Endothelial cell (in vitro differentiated cells): Measurements from ENCODE around the gene HNRNPUL1. TPM values are rescaled to one million over a fixed set of nuclear protein-coding genes. Genes with fewer than 3 reads are reported as not detected.

Experiments
- DNase-seq: peaks from one replicate; pipeline ENCODE4 v3.0.0; 2021; ENCODE audit warnings: low spot score
- H3K27ac Mint-ChIP-seq: one replicate; pipeline ENCODE4 v1.8.0; 2021; ENCODE audit warnings: mixed read lengths, inconsistent platforms; ENCODE audit not compliant: unreplicated experiment
- H3K27me3 Mint-ChIP-seq: one replicate; pipeline ENCODE4 v1.8.0; 2021; ENCODE audit warnings: mild to moderate bottlenecking, moderate library complexity, mixed read lengths, inconsistent platforms; ENCODE audit not compliant: unreplicated experiment
- H3K36me3 Mint-ChIP-seq: one replicate; pipeline ENCODE4 v1.8.0; 2021; ENCODE audit warnings: mild to moderate bottlenecking, low read depth, mixed read lengths, inconsistent platforms; ENCODE audit not compliant: unreplicated experiment
- H3K4me1 Mint-ChIP-seq: one replicate; pipeline ENCODE4 v1.8.0; 2021; ENCODE audit warnings: mild to moderate bottlenecking, mixed read lengths, inconsistent platforms; ENCODE audit not compliant: unreplicated experiment
- H3K4me3 Mint-ChIP-seq: one replicate; pipeline ENCODE4 v1.8.0; 2021; ENCODE audit warnings: mild to moderate bottlenecking, mixed read lengths, inconsistent platforms; ENCODE audit not compliant: unreplicated experiment
- H3K9me3 Mint-ChIP-seq: one replicate; pipeline ENCODE4 v1.8.0; 2021; ENCODE audit warnings: mixed read lengths, inconsistent platforms; ENCODE audit not compliant: unreplicated experiment
- total RNA-seq: library from RNA; stranded (reverse); fragmentation: NEBNext Ultra II Directional; extraction: Animal tissue kit (Norgen Biotek cat#: 25700); gene quantifications from one replicate; pipeline ENCODE4 v1.2.1, GENCODE V29; 2021; ENCODE audit not compliant: unreplicated experiment
- TF ChIP-seq, protein P1 (sequence below): fragments of 200-600 bp; sonication (generic); IDR thresholded peaks from one replicate; pipeline ENCODE4 v1.5.0; 2021; ENCODE audit warnings: antibody characterized with exemption; ENCODE audit not compliant: unreplicated experiment

The HNRNPUL1 gene
- total RNA-seq, 1 donor from 2014 or later = 259 TPM

DNA sequence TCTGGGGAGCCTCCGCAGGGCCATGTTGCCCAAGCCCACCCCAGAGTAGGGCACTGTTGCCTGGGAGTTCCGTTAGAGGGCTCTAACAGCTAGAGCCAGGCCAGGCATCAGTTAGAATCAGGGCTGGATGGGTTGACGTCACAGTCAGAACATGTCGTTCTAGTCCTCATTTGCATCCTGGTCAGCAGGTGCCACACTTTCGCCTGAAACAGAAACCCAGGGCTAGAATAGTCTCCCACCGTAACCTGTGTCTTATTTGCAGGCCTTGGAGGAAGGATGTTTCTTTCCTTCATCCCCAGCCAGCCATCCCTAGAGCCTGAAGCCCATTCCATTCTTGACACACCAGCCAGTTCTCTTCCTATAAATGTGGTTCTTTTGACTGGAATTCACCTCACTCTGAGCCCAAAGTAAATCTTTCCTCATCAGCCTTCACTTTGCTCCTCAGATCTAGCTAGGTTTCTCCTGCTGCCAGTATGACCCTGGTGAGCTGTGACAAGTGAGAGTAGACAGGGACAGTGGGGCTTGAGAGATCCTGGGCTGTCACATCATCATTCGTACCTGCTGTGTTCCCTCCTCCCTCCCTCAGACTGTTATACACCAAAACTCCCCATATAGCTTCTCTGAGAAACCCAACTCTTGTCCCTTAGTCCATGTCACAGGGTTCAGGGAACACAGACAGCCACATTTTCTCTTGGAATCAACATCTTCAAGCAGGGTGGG is 33.6 kb downstream of the HNRNPUL1 start:
- Mint-ChIP-seq H3K4me3 (peak overlapping the region; percentile 9), H3K9me3 (no peaks in the 10 kb centered on the region), H3K27me3 (no peaks in the 10 kb centered on the region), H3K4me1 (peaks cover 42% of the 10 kb centered on the region), H3K36me3 (peaks cover 83% of the 10 kb centered on the region), H3K27ac (peak overlapping the region; percentile 98)
- no peak for DNase-seq
- TF ChIP-seq, protein P1, sequence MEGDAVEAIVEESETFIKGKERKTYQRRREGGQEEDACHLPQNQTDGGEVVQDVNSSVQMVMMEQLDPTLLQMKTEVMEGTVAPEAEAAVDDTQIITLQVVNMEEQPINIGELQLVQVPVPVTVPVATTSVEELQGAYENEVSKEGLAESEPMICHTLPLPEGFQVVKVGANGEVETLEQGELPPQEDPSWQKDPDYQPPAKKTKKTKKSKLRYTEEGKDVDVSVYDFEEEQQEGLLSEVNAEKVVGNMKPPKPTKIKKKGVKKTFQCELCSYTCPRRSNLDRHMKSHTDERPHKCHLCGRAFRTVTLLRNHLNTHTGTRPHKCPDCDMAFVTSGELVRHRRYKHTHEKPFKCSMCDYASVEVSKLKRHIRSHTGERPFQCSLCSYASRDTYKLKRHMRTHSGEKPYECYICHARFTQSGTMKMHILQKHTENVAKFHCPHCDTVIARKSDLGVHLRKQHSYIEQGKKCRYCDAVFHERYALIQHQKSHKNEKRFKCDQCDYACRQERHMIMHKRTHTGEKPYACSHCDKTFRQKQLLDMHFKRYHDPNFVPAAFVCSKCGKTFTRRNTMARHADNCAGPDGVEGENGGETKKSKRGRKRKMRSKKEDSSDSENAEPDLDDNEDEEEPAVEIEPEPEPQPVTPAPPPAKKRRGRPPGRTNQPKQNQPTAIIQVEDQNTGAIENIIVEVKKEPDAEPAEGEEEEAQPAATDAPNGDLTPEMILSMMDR = no peak

DNA sequence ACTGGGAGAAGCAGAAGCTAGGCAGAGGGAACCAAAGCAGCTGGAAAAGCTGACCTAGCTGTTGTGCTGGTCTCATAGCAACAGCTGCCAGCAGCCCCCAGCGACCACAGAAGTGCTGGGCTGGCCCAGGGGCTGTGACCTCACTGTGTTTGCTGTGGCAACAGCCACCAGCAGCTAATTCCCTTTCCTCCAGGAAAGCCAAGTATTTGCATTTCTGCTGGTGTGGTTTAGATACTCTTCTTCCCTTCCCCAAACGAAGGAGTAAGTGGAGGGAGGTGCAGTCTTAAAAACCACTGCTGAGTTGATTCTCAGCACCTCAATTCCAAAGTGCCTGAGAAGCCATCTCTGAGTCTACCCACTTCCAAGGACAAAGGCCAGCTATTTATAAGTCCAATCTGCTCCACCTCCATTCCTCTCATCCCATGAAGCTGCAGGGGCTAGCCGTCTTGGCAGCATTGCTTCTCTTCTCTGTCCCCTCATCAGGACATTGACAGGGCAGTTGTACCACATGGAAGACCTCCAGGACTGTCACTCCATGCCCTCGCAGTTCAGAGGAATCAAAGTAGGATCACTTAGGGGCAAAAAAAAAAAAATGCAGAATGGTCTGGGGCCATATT is 34.3 kb downstream of the HNRNPUL1 start:
- TF ChIP-seq, protein P1 = no peak
- Mint-ChIP-seq H3K36me3 (peaks cover 83% of the 10 kb centered on the region), H3K4me1 (peaks cover 45% of the 10 kb centered on the region), H3K27ac (peak overlapping the region; percentile 98), H3K4me3 (peak overlapping the region; percentile 73), H3K9me3 (no peaks in the 10 kb centered on the region), H3K27me3 (no peaks in the 10 kb centered on the region)
- peak; percentile 52 for DNase-seq

DNA sequence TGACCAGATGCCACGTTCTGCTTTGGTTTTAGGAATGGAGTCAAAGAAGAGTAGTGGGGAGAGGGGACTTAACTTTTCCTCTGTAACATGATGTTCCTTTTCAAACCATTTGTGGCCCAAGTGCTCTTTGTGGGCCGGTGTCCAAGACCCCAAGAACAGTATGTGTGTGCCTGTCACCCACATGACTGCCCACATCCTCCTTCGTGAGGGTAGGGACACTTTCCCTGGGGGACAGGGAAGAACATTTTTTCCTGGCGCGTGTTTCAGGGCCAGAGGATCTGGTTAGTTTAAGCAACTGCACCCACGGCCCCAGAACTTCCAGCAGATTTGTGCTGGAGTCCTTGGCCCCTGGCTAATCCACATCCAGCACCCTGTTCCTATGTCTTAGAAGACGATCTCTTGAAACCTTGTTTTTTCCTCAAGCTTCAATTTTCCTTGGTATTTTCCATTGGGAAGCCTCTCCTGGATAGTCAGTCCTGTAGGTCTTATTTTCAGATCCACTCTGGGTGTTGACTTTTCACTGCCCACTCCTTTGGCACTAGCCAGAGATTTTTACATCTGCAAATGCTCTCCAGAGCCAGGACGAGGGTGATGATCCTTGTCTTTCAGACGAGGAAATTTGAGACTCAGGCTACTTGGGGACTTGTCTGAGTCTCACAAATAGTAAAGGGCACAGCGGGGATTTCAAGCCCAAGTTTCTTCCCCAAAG is 35.0 kb downstream of the HNRNPUL1 start:
- Mint-ChIP-seq H3K27me3 (peaks cover under 1% of the 10 kb centered on the region), H3K4me1 (peaks cover 46% of the 10 kb centered on the region), H3K4me3 (peak overlapping the region; percentile 73), H3K27ac (peak overlapping the region; percentile 98), H3K9me3 (no peaks in the 10 kb centered on the region), H3K36me3 (peaks cover 81% of the 10 kb centered on the region)
- DNase-seq = no peak
- TF ChIP-seq, protein P1 = no peak

DNA sequence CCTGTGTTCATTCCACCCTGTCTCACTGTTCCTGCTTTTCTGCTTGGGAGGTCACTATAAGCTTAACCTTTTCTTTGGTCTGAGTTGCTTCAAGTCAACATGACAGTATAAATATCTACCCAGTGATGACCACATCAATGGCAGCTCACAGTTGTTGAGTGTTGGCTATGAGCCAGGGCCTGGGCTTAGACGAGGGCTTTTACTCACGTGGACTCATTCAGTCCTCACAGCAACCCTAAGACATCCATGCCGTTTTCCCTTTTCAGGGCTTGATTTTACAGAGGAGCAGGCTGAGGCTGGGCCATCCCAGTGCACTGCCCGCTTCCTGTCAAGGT is 35.5 kb downstream of the HNRNPUL1 start:
- H3K4me1 Mint-ChIP-seq = peaks cover 51% of the 10 kb centered on the region
- peaks cover 2% of the 10 kb centered on the region for H3K27me3 Mint-ChIP-seq
- peak overlapping the region; percentile 98 for H3K27ac Mint-ChIP-seq
- TF ChIP-seq, protein P1 = no peak
- DNase-seq = no peak
- no peaks in the 10 kb centered on the region for H3K9me3 Mint-ChIP-seq
- H3K4me3 Mint-ChIP-seq = peak overlapping the region; percentile 15
- peaks cover 79% of the 10 kb centered on the region for H3K36me3 Mint-ChIP-seq

DNA sequence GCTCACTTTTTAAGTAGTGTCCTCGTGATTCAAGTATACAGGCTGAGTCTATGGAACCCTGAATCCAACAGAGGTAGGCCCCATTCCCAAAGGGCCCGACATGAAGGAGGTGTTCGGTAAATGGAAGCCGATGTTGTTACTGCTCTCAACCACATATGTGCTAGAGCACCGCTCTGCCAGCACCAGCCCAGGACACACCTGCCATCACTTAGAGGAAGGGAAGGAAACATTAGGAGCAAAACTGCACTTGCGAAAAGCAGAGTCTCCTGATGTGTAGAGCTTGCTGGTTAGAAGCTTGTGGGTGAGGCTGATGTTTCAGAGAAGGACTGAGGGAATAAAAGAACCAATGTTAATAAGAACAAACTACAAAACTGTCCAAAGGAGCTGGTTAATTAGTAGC is 36.4 kb downstream of the HNRNPUL1 start:
- peak overlapping the region; percentile 98 for H3K27ac Mint-ChIP-seq
- no peaks in the 10 kb centered on the region for H3K9me3 Mint-ChIP-seq
- H3K4me1 Mint-ChIP-seq = peaks cover 54% of the 10 kb centered on the region
- TF ChIP-seq, protein P1 = no peak
- no peak for DNase-seq
- peaks cover 2% of the 10 kb centered on the region for H3K27me3 Mint-ChIP-seq
- H3K36me3 Mint-ChIP-seq = peaks cover 78% of the 10 kb centered on the region
- H3K4me3 Mint-ChIP-seq = no peak overlapping the region
